Neural cell (in vitro differentiated cells): ENCODE measurements around the gene TRIOBP.

Experiments
- CTCF ChIP-seq: fragments of 450-650 bp; IDR thresholded peaks from 2 replicates; pipeline ENCODE4 v1.5.1; 2014; ENCODE audit warnings: antibody characterized with exemption, mild to moderate bottlenecking, moderate library complexity; ENCODE audit not compliant: poor library complexity, severe bottlenecking
- MXI1 ChIP-seq: fragments of 450-650 bp; conservative IDR thresholded peaks from 2 replicates; pipeline ENCODE4 v1.6.1; 2014; ENCODE audit warnings: antibody characterized with exemption, mild to moderate bottlenecking; ENCODE audit not compliant: poor library complexity, severe bottlenecking
- REST ChIP-seq: IDR thresholded peaks from 2 replicates; pipeline ENCODE4 v1.6.1; 2012; ENCODE audit warnings: borderline replicate concordance

GRCh38 chr22:37760152-37760551 lies 63.3 kb downstream of the TRIOBP start:
- no peak for TF ChIP-seq MXI1
- TF ChIP-seq REST = no peak
- TF ChIP-seq CTCF = no peak
